Hindlimb muscle (tissue), 1 donor: Measurements from ENCODE around the gene PGLYRP2. TPM values are rescaled to one million over a fixed set of nuclear protein-coding genes. Genes with fewer than 3 reads are reported as not detected.
A peak's percentile ranks its signal among the peaks of the same experiment; 100 is the strongest.

Experiments used
- DNase-seq: peaks from one replicate; pipeline ENCODE4 v3.0.0-alpha.2; 2013
- polyA plus RNA-seq: library from polyadenylated mRNA; unstranded; fragments of 120-200 nt; gene quantifications from one replicate; pipeline ENCODE4 v1.2.1, GENCODE V29; 2013; ENCODE audit not compliant: insufficient read length

Gene PGLYRP2
- polyA plus RNA-seq, 1 donor: not detected

GRCh38 chr19:15439821-15440641 is 39.3 kb downstream of the PGLYRP2 start:
- DNase-seq: no peak

- DNase-seq: no peak
Observed at GRCh38 chr19:15439078-15439799, 40.1 kb downstream of the PGLYRP2 start.

- no peak for DNase-seq
Observed at GRCh38 chr19:15438577-15438976, 40.7 kb downstream of the PGLYRP2 start.

- DNase-seq: no peak
Observed at GRCh38 chr19:15438124-15438496, 41.2 kb downstream of the PGLYRP2 start.

GRCh38 chr19:15437355-15438123 is 41.8 kb downstream of the PGLYRP2 start:
- no peak for DNase-seq

- no peak for DNase-seq
Observed at GRCh38 chr19:15436826-15437110, 42.5 kb downstream of the PGLYRP2 start.

- no peak for DNase-seq
Observed at GRCh38 chr19:15436012-15436825, 43.1 kb downstream of the PGLYRP2 start.

- DNase-seq: no peak
Observed at GRCh38 chr19:15433519-15434069, 45.7 kb downstream of the PGLYRP2 start.

- peak; percentile 96 for DNase-seq
Observed at GRCh38 chr19:15432629-15433518, 46.4 kb downstream of the PGLYRP2 start.

- no peak for DNase-seq
Observed at GRCh38 chr19:15432018-15432494, 47.2 kb downstream of the PGLYRP2 start.

- no peak for DNase-seq
Observed at GRCh38 chr19:15431396-15432017, 47.8 kb downstream of the PGLYRP2 start.

- DNase-seq: no peak
Observed at GRCh38 chr19:15430526-15431120, 48.7 kb downstream of the PGLYRP2 start.

- DNase-seq: no peak
Observed at GRCh38 chr19:15429825-15430467, 49.4 kb downstream of the PGLYRP2 start.

GRCh38 chr19:15428956-15429824 is 50.1 kb downstream of the PGLYRP2 start:
- no peak for DNase-seq

- DNase-seq: no peak
Observed at GRCh38 chr19:15427991-15428471, 51.3 kb downstream of the PGLYRP2 start.

- no peak for DNase-seq
Observed at GRCh38 chr19:15427350-15427700, 52.0 kb downstream of the PGLYRP2 start.

GRCh38 chr19:15426485-15427349 is 52.6 kb downstream of the PGLYRP2 start:
- no peak for DNase-seq
